Keratinocyte (primary cell): Measurements from ENCODE around the gene PPP1R13L.

Experiments used
- CTCF ChIP-seq, 3 experiments: IDR thresholded peaks in 1 of 3; conservative IDR thresholded peaks in 1 of 3; optimal IDR thresholded peaks in 1 of 3; 2 replicates in 2 of 3; 3 replicates in 1 of 3; pipeline versions ENCODE3 to v1.5.1; 2011; ENCODE audit warnings: low read length in 3 of 3, mild to moderate bottlenecking in 3 of 3, moderate library complexity in 2 of 3, control low read depth in 1 of 3, inconsistent platforms in 1 of 3; ENCODE audit not compliant: insufficient read depth in 2 of 3; ENCODE audit errors: extremely low read depth in 1 of 3
- EZH2 ChIP-seq: IDR thresholded peaks from one replicate; pipeline ENCODE4 v1.6.1; 2012; ENCODE audit warnings: inconsistent platforms, mild to moderate bottlenecking, low read length, moderate library complexity

- no peak for TF ChIP-seq EZH2
- no peak for TF ChIP-seq CTCF (optimal IDR thresholded peaks at IDR 0.05 in 1 of 3, IDR thresholded peaks at IDR 0.05 in 1 of 3, conservative IDR thresholded peaks at IDR 0.05 in 1 of 3; ENCODE audit: extremely low read depth in 1 of 3, insufficient read depth in 2 of 3, low read length in 3 of 3)
Observed at GRCh38 chr19:45356760-45357444, 48.0 kb downstream of the PPP1R13L start.
